ENCODE measurements around the gene HAAO. TPM values are rescaled to one million over a fixed set of nuclear protein-coding genes. Genes with fewer than 3 reads are reported as not detected.

The HAAO gene
- total RNA-seq, 1 donor from 2014 or later = not detected

DNA sequence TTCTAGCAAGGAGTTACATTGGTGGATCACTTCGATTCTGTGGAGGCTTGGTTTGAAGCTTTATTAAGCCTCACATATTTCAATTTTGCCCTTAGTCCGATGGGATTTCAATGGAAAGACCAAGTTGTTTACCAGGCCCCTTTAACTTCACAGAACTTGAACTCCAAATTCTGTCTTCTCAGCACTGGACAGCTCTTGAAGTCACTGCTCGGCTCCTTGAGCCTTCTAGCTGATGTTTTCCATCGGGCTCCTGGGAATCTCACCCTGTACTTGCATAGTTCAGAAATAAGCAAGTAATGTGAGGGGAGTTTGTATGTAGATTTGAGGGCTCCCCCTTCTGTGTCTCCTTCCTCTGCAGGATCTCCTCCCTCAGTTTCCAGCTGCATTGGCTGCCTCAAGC is 43.5 kb downstream of the HAAO start:
- TF ChIP-seq CTCF (IDR thresholded peaks at IDR 0.05; ENCODE audit: partially characterized antibody, unreplicated experiment) = no peak
- Mint-ChIP-seq H3K27ac (ENCODE audit: unreplicated experiment) (no peak overlapping the region), H3K4me1 (ENCODE audit: low read depth, unreplicated experiment) (peaks cover 6% of the 10 kb centered on the region), H3K4me3 (ENCODE audit: unreplicated experiment) (no peak overlapping the region), H3K9me3 (ENCODE audit: unreplicated experiment) (peaks cover 5% of the 10 kb centered on the region), H3K27me3 (ENCODE audit: unreplicated experiment) (no peaks in the 10 kb centered on the region), H3K36me3 (ENCODE audit: unreplicated experiment) (no peaks in the 10 kb centered on the region)
- no peak for DNase-seq

DNA sequence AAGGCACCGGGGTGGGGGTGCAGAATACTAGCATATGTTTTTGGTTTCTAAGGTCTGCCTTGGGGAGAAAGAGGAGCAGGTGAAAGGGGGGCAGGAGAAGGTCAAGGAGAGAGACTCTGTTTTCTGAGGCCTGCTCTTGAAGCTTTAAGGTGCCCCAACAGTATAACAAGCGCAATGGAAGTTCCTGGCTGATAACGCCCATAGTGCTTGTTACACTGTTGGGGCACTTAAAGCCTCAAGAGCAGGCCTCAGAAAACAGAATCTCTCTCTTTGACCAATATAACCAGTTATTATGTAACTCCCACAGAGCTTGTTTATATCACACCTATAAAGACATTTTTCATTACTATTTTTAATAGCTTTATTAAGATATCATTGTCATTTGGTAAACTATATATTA is 45.0 kb downstream of the HAAO start:
- H3K4me3 Mint-ChIP-seq (ENCODE audit: unreplicated experiment) = no peak overlapping the region
- peaks cover 1% of the 10 kb centered on the region for H3K9me3 Mint-ChIP-seq (ENCODE audit: unreplicated experiment)
- H3K4me1 Mint-ChIP-seq (ENCODE audit: low read depth, unreplicated experiment) = peaks cover 6% of the 10 kb centered on the region
- no peaks in the 10 kb centered on the region for H3K27me3 Mint-ChIP-seq (ENCODE audit: unreplicated experiment)
- no peaks in the 10 kb centered on the region for H3K36me3 Mint-ChIP-seq (ENCODE audit: unreplicated experiment)
- H3K27ac Mint-ChIP-seq (ENCODE audit: unreplicated experiment) = no peak overlapping the region
- no peak for DNase-seq
- TF ChIP-seq CTCF (IDR thresholded peaks at IDR 0.05; ENCODE audit: partially characterized antibody, unreplicated experiment) = no peak

GRCh38 chr2:42744545-42745082 is 47.8 kb downstream of the HAAO start:
- H3K36me3 Mint-ChIP-seq (ENCODE audit: unreplicated experiment) = peaks cover 8% of the 10 kb centered on the region
- TF ChIP-seq CTCF (IDR thresholded peaks at IDR 0.05; ENCODE audit: partially characterized antibody, unreplicated experiment) = no peak
- no peak overlapping the region for H3K27ac Mint-ChIP-seq (ENCODE audit: unreplicated experiment)
- H3K4me3 Mint-ChIP-seq (ENCODE audit: unreplicated experiment) = no peak overlapping the region
- peaks cover 1% of the 10 kb centered on the region for H3K9me3 Mint-ChIP-seq (ENCODE audit: unreplicated experiment)
- no peaks in the 10 kb centered on the region for H3K27me3 Mint-ChIP-seq (ENCODE audit: unreplicated experiment)
- H3K4me1 Mint-ChIP-seq (ENCODE audit: low read depth, unreplicated experiment) = peaks cover 6% of the 10 kb centered on the region
- no peak for DNase-seq

- no peak for DNase-seq
- Mint-ChIP-seq H3K36me3 (ENCODE audit: unreplicated experiment) (peaks cover 15% of the 10 kb centered on the region), H3K4me3 (ENCODE audit: unreplicated experiment) (no peak overlapping the region), H3K27me3 (ENCODE audit: unreplicated experiment) (no peaks in the 10 kb centered on the region), H3K27ac (ENCODE audit: unreplicated experiment) (no peak overlapping the region), H3K4me1 (ENCODE audit: low read depth, unreplicated experiment) (peaks cover 6% of the 10 kb centered on the region), H3K9me3 (ENCODE audit: unreplicated experiment) (peaks cover 1% of the 10 kb centered on the region)
- no peak for TF ChIP-seq CTCF (IDR thresholded peaks at IDR 0.05; ENCODE audit: partially characterized antibody, unreplicated experiment)
Measured at GRCh38 chr2:42743659-42743990, 48.8 kb downstream of the HAAO start.

GRCh38 chr2:42742740-42743658 is 49.4 kb downstream of the HAAO start:
- Mint-ChIP-seq H3K9me3 (ENCODE audit: unreplicated experiment) (peaks cover 1% of the 10 kb centered on the region), H3K36me3 (ENCODE audit: unreplicated experiment) (peaks cover 15% of the 10 kb centered on the region), H3K27me3 (ENCODE audit: unreplicated experiment) (no peaks in the 10 kb centered on the region), H3K4me3 (ENCODE audit: unreplicated experiment) (no peak overlapping the region), H3K27ac (ENCODE audit: unreplicated experiment) (no peak overlapping the region), H3K4me1 (ENCODE audit: low read depth, unreplicated experiment) (peaks cover 6% of the 10 kb centered on the region)
- TF ChIP-seq CTCF (IDR thresholded peaks at IDR 0.05; ENCODE audit: partially characterized antibody, unreplicated experiment) = no peak
- no peak for DNase-seq

Measured in glutamatergic neuron (in vitro differentiated cells).